Keratinocyte (primary cell): ENCODE results near the gene UTF1. TPM values are rescaled to one million over a fixed set of nuclear protein-coding genes. Genes with fewer than 3 reads are reported as not detected.
A peak's percentile ranks its signal among the peaks of the same experiment; 100 is the strongest.

Experiments used
- DNase-seq: peaks from one replicate; pipeline ENCODE4 v3.0.0-alpha.2; 2011; ENCODE audit warnings: low read depth, missing footprints, low spot score
- FAIRE-seq: peaks from 2 replicates; lab custom pipeline; 2011; peaks lifted over from hg19 to GRCh38; lab: Jason Lieb, UNC
- H2AFZ ChIP-seq: 2 replicates; pipeline ENCODE4 v1.6.0; 2012; ENCODE audit warnings: low read length, control low read depth, inconsistent platforms; ENCODE audit not compliant: control insufficient read depth
- H3K27ac ChIP-seq: 2 replicates; pipeline ENCODE4 v1.5.1; 2011; ENCODE audit warnings: low read length; ENCODE audit not compliant: control insufficient read depth, insufficient read depth
- H3K27me3 ChIP-seq: 3 replicates; pipeline ENCODE4 v1.6.0; 2011; ENCODE audit warnings: low read length; ENCODE audit not compliant: control insufficient read depth, insufficient read depth; ENCODE audit errors: extremely low read depth
- H3K36me3 ChIP-seq, 2 experiments: 2 replicates in 1 of 2; 3 replicates in 1 of 2; pipeline ENCODE4 v1.5.1; 2011; ENCODE audit warnings: low read length in 2 of 2, mild to moderate bottlenecking in 1 of 2; ENCODE audit not compliant: control insufficient read depth in 2 of 2, insufficient read depth in 2 of 2; ENCODE audit errors: extremely low read depth in 1 of 2
- H3K4me1 ChIP-seq: 3 replicates; pipeline ENCODE4 v1.5.1; 2011; ENCODE audit warnings: low read length; ENCODE audit not compliant: control insufficient read depth, insufficient read depth; ENCODE audit errors: extremely low read depth
- H3K4me2 ChIP-seq: 3 replicates; pipeline ENCODE4 v1.6.0; 2011; ENCODE audit warnings: low read depth, low read length; ENCODE audit not compliant: control insufficient read depth, insufficient read depth; ENCODE audit errors: extremely low read depth
- H3K4me3 ChIP-seq, 3 experiments: fragments of 200-600 bp in 1 of 3; sonication (generic) in 1 of 3; 2 replicates in 2 of 3; 3 replicates in 1 of 3; pipeline ENCODE4 v1.5.1; 2011 to 2016; ENCODE audit warnings: low read length in 3 of 3, mild to moderate bottlenecking in 3 of 3, control low read depth in 2 of 3, inconsistent platforms in 1 of 3, low read depth in 1 of 3, mixed read lengths in 1 of 3, mixed run types in 1 of 3, moderate library complexity in 1 of 3; ENCODE audit not compliant: control insufficient read depth in 2 of 3, insufficient read depth in 2 of 3; ENCODE audit errors: extremely low read depth in 1 of 3
- H3K79me2 ChIP-seq: 2 replicates; pipeline ENCODE4 v1.6.0; 2012; ENCODE audit warnings: low read length; ENCODE audit not compliant: control insufficient read depth, insufficient read depth
- H3K9ac ChIP-seq: 3 replicates; pipeline ENCODE4 v1.6.0; 2011; ENCODE audit warnings: low read length; ENCODE audit not compliant: control insufficient read depth, insufficient read depth; ENCODE audit errors: extremely low read depth
- H3K9me1 ChIP-seq: 3 replicates; pipeline ENCODE4 v1.6.0; 2011; ENCODE audit warnings: low read length; ENCODE audit not compliant: control insufficient read depth, insufficient read depth; ENCODE audit errors: extremely low read depth
- H3K9me3 ChIP-seq: 2 replicates; pipeline ENCODE4 v1.5.1; 2012; ENCODE audit warnings: low read depth, low read length; ENCODE audit not compliant: control insufficient read depth
- H4K20me1 ChIP-seq: 3 replicates; pipeline ENCODE4 v1.6.0; 2011; ENCODE audit warnings: low read length; ENCODE audit not compliant: control insufficient read depth, insufficient read depth; ENCODE audit errors: extremely low read depth
- CTCF ChIP-seq, 3 experiments: IDR thresholded peaks in 1 of 3; conservative IDR thresholded peaks in 1 of 3; optimal IDR thresholded peaks in 1 of 3; 2 replicates in 2 of 3; 3 replicates in 1 of 3; pipeline versions ENCODE3 to v1.5.1; 2011; ENCODE audit warnings: low read length in 3 of 3, mild to moderate bottlenecking in 3 of 3, moderate library complexity in 2 of 3, control low read depth in 1 of 3, inconsistent platforms in 1 of 3; ENCODE audit not compliant: insufficient read depth in 2 of 3; ENCODE audit errors: extremely low read depth in 1 of 3
- EZH2 ChIP-seq: IDR thresholded peaks from one replicate; pipeline ENCODE4 v1.6.1; 2012; ENCODE audit warnings: inconsistent platforms, mild to moderate bottlenecking, low read length, moderate library complexity
- dilution Hi-C: fragments of 300-500 bp; cut with MboI; formaldehyde crosslinking; loops from one replicate; pipeline ENCODE4 v1.7.0; 2020; ENCODE audit warnings: low sequenced_read_pairs; ENCODE audit not compliant: extremely low pct_ligation_motif_present
- polyA plus RNA-seq, 5 experiments: library from polyadenylated mRNA; depleted of rRNA in 3 of 5; stranded (reverse) in 3 of 5; stranded (forward) in 1 of 5; unstranded in 1 of 5; fragments of >200 nt; gene quantifications; 1 replicate in 1 of 5; 2 replicates in 3 of 5; 3 replicates in 1 of 5; pipeline versions ENCODE4 v1.2.1 to v1.2.3, GENCODE V29; 2011 to 2012; ENCODE audit warnings: missing spikeins in 2 of 5, low read depth in 1 of 5, low replicate concordance in 1 of 5

Gene UTF1
- polyA plus RNA-seq, 1 donor (not counting 4 experiments of a cell fraction or from before 2014, with no cell fraction given): not detected

DNA sequence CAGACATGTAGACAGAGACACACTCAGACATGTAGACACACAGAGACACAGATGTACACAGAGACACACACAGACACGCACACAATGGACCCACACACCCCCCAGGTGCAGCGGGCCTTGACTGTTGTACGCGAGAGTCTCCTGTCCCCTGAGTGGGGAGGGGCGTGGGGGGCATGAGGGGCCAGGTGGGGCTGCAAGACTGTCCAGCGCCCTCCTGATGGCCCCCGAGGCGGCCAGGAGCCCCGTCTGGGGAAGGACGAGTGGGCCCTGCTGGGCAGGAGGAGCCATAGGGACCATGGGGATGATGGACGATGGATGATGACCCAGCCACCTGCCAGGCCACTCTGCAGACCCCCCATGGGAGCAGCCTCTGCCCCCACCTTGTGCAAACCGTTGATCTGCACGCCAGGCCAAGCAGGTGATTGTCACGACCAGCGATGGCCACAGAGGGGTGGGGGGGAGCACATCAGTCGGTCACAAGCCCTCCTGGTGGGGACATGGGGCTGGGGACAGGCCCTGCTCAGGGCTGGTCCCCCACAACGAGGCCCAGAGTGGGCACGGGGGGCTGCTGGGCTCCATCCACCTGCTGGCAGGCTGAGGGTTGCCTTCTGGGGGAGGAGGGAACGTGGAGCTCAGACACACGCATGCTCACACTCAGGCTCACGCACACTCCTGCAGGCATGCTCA is 19.2 kb downstream of the UTF1 start:
- no peak overlapping the region for H2AFZ ChIP-seq
- no peaks in the 10 kb centered on the region for H3K9me3 ChIP-seq
- H3K4me3 ChIP-seq: no peak overlapping the region
- FAIRE-seq (no peak), DNase-seq (no peak)
- no peaks in the 10 kb centered on the region for H3K9me1 ChIP-seq
- no peak overlapping the region for H3K9ac ChIP-seq
- H3K4me1 ChIP-seq: no peaks in the 10 kb centered on the region
- no peak overlapping the region for H3K4me2 ChIP-seq
- dilution Hi-C loops: no loop called here
- no peak for TF ChIP-seq EZH2
- TF ChIP-seq CTCF (optimal IDR thresholded peaks at IDR 0.05 in 1 of 3, IDR thresholded peaks at IDR 0.05 in 1 of 3, conservative IDR thresholded peaks at IDR 0.05 in 1 of 3; ENCODE audit: extremely low read depth in 1 of 3, insufficient read depth in 2 of 3, low read length in 3 of 3): no peak
- H3K36me3 ChIP-seq: no peaks in the 10 kb centered on the region
- no peak overlapping the region for H3K27ac ChIP-seq
- H4K20me1 ChIP-seq: no peaks in the 10 kb centered on the region
- peaks cover 32% of the 10 kb centered on the region for H3K27me3 ChIP-seq
- H3K79me2 ChIP-seq: no peaks in the 10 kb centered on the region

- no peaks in the 10 kb centered on the region for H4K20me1 ChIP-seq
- dilution Hi-C loops: no loop called here
- no peaks in the 10 kb centered on the region for H3K9me3 ChIP-seq
- no peak overlapping the region for H3K4me2 ChIP-seq
- no peaks in the 10 kb centered on the region for H3K9me1 ChIP-seq
- H3K4me1 ChIP-seq: no peaks in the 10 kb centered on the region
- TF ChIP-seq CTCF (optimal IDR thresholded peaks at IDR 0.05 in 1 of 3, IDR thresholded peaks at IDR 0.05 in 1 of 3, conservative IDR thresholded peaks at IDR 0.05 in 1 of 3; ENCODE audit: extremely low read depth in 1 of 3, insufficient read depth in 2 of 3, low read length in 3 of 3): no peak
- TF ChIP-seq EZH2: peak; percentile 22
- H3K9ac ChIP-seq: no peak overlapping the region
- DNase-seq (no peak), FAIRE-seq (no peak)
- H3K79me2 ChIP-seq: no peaks in the 10 kb centered on the region
- H2AFZ ChIP-seq: no peak overlapping the region
- H3K36me3 ChIP-seq: no peaks in the 10 kb centered on the region
- no peak overlapping the region for H3K27ac ChIP-seq
- H3K27me3 ChIP-seq: peaks cover 28% of the 10 kb centered on the region
- H3K4me3 ChIP-seq: no peak overlapping the region
Observed at GRCh38 chr10:133249975-133250754, 20.1 kb downstream of the UTF1 start.
